Fibroblast of lung (primary cell): ENCODE data around the gene PRUNE2. TPM values are rescaled to one million over a fixed set of nuclear protein-coding genes. Genes with fewer than 3 reads are reported as not detected.

Experiments
- DNase-seq, 2 donors: peaks; one replicate each; pipeline versions ENCODE4 v3.0.0 to v3.0.0-alpha.2; 2010; ENCODE audit warnings: low read depth in 2 of 2
- H2AFZ ChIP-seq: 2 replicates; pipeline ENCODE4 v1.5.1; 2012; ENCODE audit warnings: low read length, control low read depth, inconsistent platforms
- H3K27ac ChIP-seq: 2 replicates; pipeline ENCODE4 v1.5.1; 2011; ENCODE audit warnings: low read length, control low read depth; ENCODE audit not compliant: insufficient read depth
- H3K27me3 ChIP-seq: 2 replicates; pipeline ENCODE4 v1.5.1; 2011; ENCODE audit warnings: mild to moderate bottlenecking, low read length; ENCODE audit not compliant: control insufficient read depth, insufficient read depth
- H3K36me3 ChIP-seq: 2 replicates; pipeline ENCODE4 v1.5.1; 2011; ENCODE audit warnings: low read length; ENCODE audit not compliant: control insufficient read depth, insufficient read depth
- H3K4me1 ChIP-seq: 2 replicates; pipeline ENCODE4 v1.5.1; 2011; ENCODE audit warnings: low read length; ENCODE audit not compliant: control insufficient read depth, insufficient read depth; ENCODE audit errors: extremely low read depth
- H3K4me2 ChIP-seq: 2 replicates; pipeline ENCODE4 v1.5.1; 2011; ENCODE audit warnings: low read length, control low read depth; ENCODE audit not compliant: insufficient read depth; ENCODE audit errors: extremely low read depth
- H3K4me3 ChIP-seq, 4 experiments: fragments of 200-600 bp in 1 of 4; sonication (generic) in 1 of 4; replicated peaks in 1 of 4; 2 replicates each; pipeline ENCODE4 v1.5.1; 2011 to 2016; ENCODE audit warnings: low read length in 4 of 4, low read depth in 3 of 4, mild to moderate bottlenecking in 3 of 4, control low read depth in 2 of 4, inconsistent platforms in 1 of 4, mixed read lengths in 1 of 4; ENCODE audit not compliant: insufficient read depth in 1 of 4; ENCODE audit errors: control extremely low read depth in 1 of 4
- H3K79me2 ChIP-seq: 2 replicates; pipeline ENCODE4 v1.5.1; 2012; ENCODE audit warnings: mild to moderate bottlenecking, low read length, inconsistent platforms; ENCODE audit not compliant: control insufficient read depth, insufficient read depth
- H3K9ac ChIP-seq: 2 replicates; pipeline ENCODE4 v1.5.1; 2011; ENCODE audit warnings: mild to moderate bottlenecking, low read length, control low read depth; ENCODE audit not compliant: insufficient read depth
- H3K9me3 ChIP-seq: 2 replicates; pipeline ENCODE4 v1.5.1; 2012; ENCODE audit warnings: low read depth, low read length; ENCODE audit not compliant: control insufficient read depth, insufficient read depth
- H4K20me1 ChIP-seq: 2 replicates; pipeline ENCODE4 v1.5.1; 2011; ENCODE audit warnings: low read length; ENCODE audit not compliant: control insufficient read depth, insufficient read depth; ENCODE audit errors: extremely low read depth
- CTCF ChIP-seq, 2 donors: IDR thresholded peaks in 1 of 2; conservative IDR thresholded peaks in 1 of 2; 1 replicate in 1 of 2; 2 replicates in 1 of 2; pipeline ENCODE4 v1.5.1; 2011 to 2012; ENCODE audit warnings: low read length in 2 of 2, control low read depth in 1 of 2, inconsistent platforms in 1 of 2, low read depth in 1 of 2, mild to moderate bottlenecking in 1 of 2
- EZH2 ChIP-seq: IDR thresholded peaks from 2 replicates; pipeline ENCODE4 v1.5.1; 2012; ENCODE audit warnings: low read length, control low read depth, mild to moderate bottlenecking; ENCODE audit errors: missing control alignments
- polyA plus RNA-seq, 2 donors: library from polyadenylated mRNA; depleted of rRNA in 1 of 2; stranded (reverse) in 1 of 2; unstranded in 1 of 2; fragments of >200 nt; gene quantifications; 2 replicates each; pipeline ENCODE4 v1.2.1, GENCODE V29; 2011 to 2012; ENCODE audit warnings: missing spikeins in 1 of 2
- total RNA-seq: library from RNA; depleted of rRNA; stranded (reverse); fragments of >200 nt; gene quantifications from 2 replicates; pipeline ENCODE4 v1.2.1, GENCODE V29; 2014

The PRUNE2 gene
- total and polyA plus RNA-seq, 2 donors (not counting 1 experiment from before 2014, with no cell fraction given) = 5.4 to 95.6 TPM

- Histone ChIP-seq H3K4me1 (no peaks in the 10 kb centered on the region), H3K9me3 (no peaks in the 10 kb centered on the region), H3K4me2 (no peak overlapping the region), H3K36me3 (no peaks in the 10 kb centered on the region), H4K20me1 (no peaks in the 10 kb centered on the region), H3K27me3 (no peaks in the 10 kb centered on the region), H3K27ac (no peak overlapping the region), H3K79me2 (no peaks in the 10 kb centered on the region), H3K9ac (no peak overlapping the region), H2AFZ (no peak overlapping the region), H3K4me3 (no peak overlapping the region)
- DNase-seq = no peak
- TF ChIP-seq CTCF (conservative IDR thresholded peaks at IDR 0.05 in 1 of 2, IDR thresholded peaks at IDR 0.05 in 1 of 2; ENCODE audit: low read depth in 1 of 2, low read length in 2 of 2) = no peak
- TF ChIP-seq EZH2 = no peak
Measured at GRCh38 chr9:76796296-76796695, 109.6 kb downstream of the PRUNE2 start.

- TF ChIP-seq EZH2 (no peak), CTCF (conservative IDR thresholded peaks at IDR 0.05 in 1 of 2, IDR thresholded peaks at IDR 0.05 in 1 of 2; ENCODE audit: low read depth in 1 of 2, low read length in 2 of 2) (no peak)
- DNase-seq = no peak
- Histone ChIP-seq H3K4me1 (no peaks in the 10 kb centered on the region), H3K9me3 (no peaks in the 10 kb centered on the region), H3K27me3 (no peaks in the 10 kb centered on the region), H3K36me3 (no peaks in the 10 kb centered on the region), H3K27ac (no peak overlapping the region), H3K4me2 (no peak overlapping the region), H4K20me1 (no peaks in the 10 kb centered on the region), H2AFZ (no peak overlapping the region), H3K9ac (no peak overlapping the region), H3K4me3 (no peak overlapping the region), H3K79me2 (no peaks in the 10 kb centered on the region)
Measured at GRCh38 chr9:76793784-76794431, 112.0 kb downstream of the PRUNE2 start.

- Histone ChIP-seq H3K27ac (no peak overlapping the region), H4K20me1 (no peaks in the 10 kb centered on the region), H3K9me3 (no peaks in the 10 kb centered on the region), H2AFZ (no peak overlapping the region), H3K36me3 (no peaks in the 10 kb centered on the region), H3K4me1 (no peaks in the 10 kb centered on the region), H3K4me3 (no peak overlapping the region), H3K79me2 (no peaks in the 10 kb centered on the region), H3K27me3 (no peaks in the 10 kb centered on the region), H3K4me2 (no peak overlapping the region), H3K9ac (no peak overlapping the region)
- no peak for DNase-seq
- TF ChIP-seq EZH2 (no peak), CTCF (conservative IDR thresholded peaks at IDR 0.05 in 1 of 2, IDR thresholded peaks at IDR 0.05 in 1 of 2; ENCODE audit: low read depth in 1 of 2, low read length in 2 of 2) (no peak)
Measured at GRCh38 chr9:76789840-76790239, 116.1 kb downstream of the PRUNE2 start.
